Central memory CD4-positive, alpha-beta T cell (primary cell): Measurements from ENCODE around the gene WDR86.

Source experiments
- DNase-seq: peaks from one replicate; pipeline ENCODE4 v3.0.0; 2022

WDR86 gene

GRCh38 chr7:151427705-151428377 is 18.0 kb upstream of the WDR86 start:
- DNase-seq: no peak

- no peak for DNase-seq
Measured at GRCh38 chr7:151426904-151427704, 17.3 kb upstream of the WDR86 start.

- DNase-seq: no peak
Measured at GRCh38 chr7:151426441-151426903, 16.6 kb upstream of the WDR86 start.

GRCh38 chr7:151425670-151426440 is 16.0 kb upstream of the WDR86 start:
- no peak for DNase-seq

- DNase-seq: no peak
Measured at GRCh38 chr7:151424799-151425198, 15.0 kb upstream of the WDR86 start.

GRCh38 chr7:151423936-151424335 is 14.1 kb upstream of the WDR86 start:
- DNase-seq: no peak

GRCh38 chr7:151423226-151423625 is 13.4 kb upstream of the WDR86 start:
- no peak for DNase-seq

- DNase-seq: no peak
Measured at GRCh38 chr7:151422212-151422611, 12.4 kb upstream of the WDR86 start.

- DNase-seq: no peak
Measured at GRCh38 chr7:151420144-151420543, 10.3 kb upstream of the WDR86 start.

GRCh38 chr7:151416941-151417315 is 7.1 kb upstream of the WDR86 start:
- no peak for DNase-seq

- no peak for DNase-seq
Measured at GRCh38 chr7:151416112-151416940, 6.5 kb upstream of the WDR86 start.

- no peak for DNase-seq
Measured at GRCh38 chr7:151415375-151416105, 5.7 kb upstream of the WDR86 start.

GRCh38 chr7:151413241-151413640 is 3.4 kb upstream of the WDR86 start:
- no peak for DNase-seq

GRCh38 chr7:151412318-151412717 is 2.5 kb upstream of the WDR86 start:
- DNase-seq: no peak

GRCh38 chr7:151411551-151411950 is 1.7 kb upstream of the WDR86 start:
- no peak for DNase-seq

GRCh38 chr7:151410405-151411390 is 860 bp upstream of the WDR86 start:
- peak; percentile 21 for DNase-seq

GRCh38 chr7:151408839-151409666 is 785 bp downstream of the WDR86 start:
- DNase-seq: peak; percentile 94

- DNase-seq: no peak
Measured at GRCh38 chr7:151408498-151408838, 1.4 kb downstream of the WDR86 start.

GRCh38 chr7:151406886-151407583 is 2.8 kb downstream of the WDR86 start:
- no peak for DNase-seq
